Esophagus squamous epithelium (tissue), 5 donors: ENCODE results near the gene DHPS. TPM values are rescaled to one million over a fixed set of nuclear protein-coding genes. Genes with fewer than 3 reads are reported as not detected.

Experiments
- DNase-seq: peaks from one replicate; lab custom pipeline; 2025; lab: John Stamatoyannopoulos, UW
- H3K27ac ChIP-seq, 4 donors: fragments of 200-600 bp; sonication (generic); one replicate each; pipeline ENCODE4 v1.5.1; 2016 to 2019; ENCODE audit warnings: mild to moderate bottlenecking in 1 of 4
- H3K27me3 ChIP-seq, 4 donors: fragments of 200-600 bp; sonication (generic); 1 replicate in 3 of 4; 2 replicates in 1 of 4; pipeline versions ENCODE4 v1.5.1 to v1.6.0; 2017 to 2021; ENCODE audit warnings: antibody characterized with exemption in 1 of 4
- H3K36me3 ChIP-seq, 3 donors: fragments of 200-600 bp; sonication (generic); one replicate each; pipeline ENCODE4 v1.5.1; 2016 to 2019
- H3K4me1 ChIP-seq, 3 donors: fragments of 200-600 bp; sonication (generic); one replicate each; pipeline ENCODE4 v1.5.1; 2017 to 2019
- H3K4me3 ChIP-seq, 4 donors: fragments of 200-600 bp; sonication (generic); 1 replicate in 3 of 4; 2 replicates in 1 of 4; pipeline ENCODE4 v1.5.1; 2016 to 2019; ENCODE audit warnings: mild to moderate bottlenecking in 2 of 4, moderate library complexity in 1 of 4
- H3K9me3 ChIP-seq, 3 donors: fragments of 200-600 bp; sonication (generic); one replicate each; pipeline ENCODE4 v1.5.1; 2016 to 2019
- POLR2A ChIP-seq, 4 donors: fragments of 450-650 bp; IDR thresholded peaks; one replicate each; pipeline ENCODE4 v1.6.1; 2017; ENCODE audit warnings: antibody characterized with exemption in 4 of 4, mild to moderate bottlenecking in 4 of 4, moderate library complexity in 3 of 4
- WGBS, 2 donors: methylation state at CpG; one replicate each; pipeline ENCODE4 v1.1.5; 2018; 5-methylcytosine and 5-hydroxymethylcytosine counted together
- intact Hi-C: fragments of 100-400 bp; cut with DNase I; formaldehyde crosslinking; loops from one replicate; pipeline ENCODE4 v1.15.0; 2022
- total RNA-seq, 4 donors: library from RNA; depleted of rRNA; stranded (reverse); fragments of >200 nt; gene quantifications; one replicate each; pipeline ENCODE4 v1.1.0, GENCODE V29; 2016
- TF ChIP-seq, protein P1 (sequence below), 6 experiments: fragments of 450-650 bp in 4 of 6; fragments of 200-600 bp in 2 of 6; sonication (generic) in 2 of 6; IDR thresholded peaks; one replicate each; pipeline ENCODE4 v1.5.1; 2016 to 2019; ENCODE audit warnings: antibody characterized with exemption in 6 of 6, mild to moderate bottlenecking in 4 of 6, moderate library complexity in 4 of 6
- donor health status: DM: yes; HTN: yes; CAD: no.

Gene DHPS
- total RNA-seq: 10 to 100 TPM; 45.3 to 93.5 (median 51.5) TPM

GRCh38 chr19:12681074-12681987, at the start of gene DHPS:
DHPS (minus strand) TSS chr19:12681880; CDS start chr19:12681766, 114 bp downstream.
- Histone ChIP-seq H3K36me3 (peaks cover 20 to 40% (median 24%) of the 10 kb centered on the region in 3 donors), H3K4me3 (peak within 1 kb of the TSS; percentile 79 to 100 (median 93)), H3K9me3 (no peaks in the 10 kb centered on the region), H3K4me1 (peaks cover 0 to 28% (median 18%) of the 10 kb centered on the region in 3 donors), H3K27ac (peak within 1 kb of the TSS; percentile 96 to 99 (median 97)), H3K27me3 (no peaks in the 10 kb centered on the region)
- peak; percentile 66 for DNase-seq
- WGBS, 2 donors: 0 to 1% methylated on average over 26 to 39 of the region's 68 CpGs
- intact Hi-C loops: no loop called here
- TF ChIP-seq POLR2A (IDR thresholded peaks at IDR 0.05): peak in 2 of 4 donors; percentile 55 to 58
- TF ChIP-seq, protein P1, sequence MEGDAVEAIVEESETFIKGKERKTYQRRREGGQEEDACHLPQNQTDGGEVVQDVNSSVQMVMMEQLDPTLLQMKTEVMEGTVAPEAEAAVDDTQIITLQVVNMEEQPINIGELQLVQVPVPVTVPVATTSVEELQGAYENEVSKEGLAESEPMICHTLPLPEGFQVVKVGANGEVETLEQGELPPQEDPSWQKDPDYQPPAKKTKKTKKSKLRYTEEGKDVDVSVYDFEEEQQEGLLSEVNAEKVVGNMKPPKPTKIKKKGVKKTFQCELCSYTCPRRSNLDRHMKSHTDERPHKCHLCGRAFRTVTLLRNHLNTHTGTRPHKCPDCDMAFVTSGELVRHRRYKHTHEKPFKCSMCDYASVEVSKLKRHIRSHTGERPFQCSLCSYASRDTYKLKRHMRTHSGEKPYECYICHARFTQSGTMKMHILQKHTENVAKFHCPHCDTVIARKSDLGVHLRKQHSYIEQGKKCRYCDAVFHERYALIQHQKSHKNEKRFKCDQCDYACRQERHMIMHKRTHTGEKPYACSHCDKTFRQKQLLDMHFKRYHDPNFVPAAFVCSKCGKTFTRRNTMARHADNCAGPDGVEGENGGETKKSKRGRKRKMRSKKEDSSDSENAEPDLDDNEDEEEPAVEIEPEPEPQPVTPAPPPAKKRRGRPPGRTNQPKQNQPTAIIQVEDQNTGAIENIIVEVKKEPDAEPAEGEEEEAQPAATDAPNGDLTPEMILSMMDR (IDR thresholded peaks at IDR 0.05): peak in 2 of 6 experiments; percentile 9 to 16

DNA sequence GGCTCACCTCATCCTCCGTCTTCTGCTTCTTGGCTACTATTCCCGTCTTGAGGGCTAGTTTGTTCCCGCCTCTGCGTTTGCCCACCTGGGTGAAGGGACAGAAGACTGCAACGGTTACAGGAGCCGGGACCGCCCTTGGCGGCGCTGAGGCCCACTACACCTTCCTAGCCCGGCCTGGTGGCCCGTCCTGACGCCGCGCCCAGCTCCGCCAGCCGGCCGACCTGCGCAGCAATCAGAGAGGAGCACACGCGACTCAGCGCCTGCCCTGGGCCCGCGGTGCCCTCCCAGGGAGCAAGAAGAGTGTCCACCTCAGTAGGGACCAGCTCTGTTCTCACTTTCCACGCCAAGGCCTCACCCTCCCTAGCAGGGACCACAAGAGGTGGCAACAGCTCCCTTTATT, 49.7 kb upstream of the DHPS start:
- Histone ChIP-seq H3K4me1 (peaks cover 21 to 48% (median 31%) of the 10 kb centered on the region in 3 donors), H3K4me3 (no peak overlapping the region), H3K9me3 (no peaks in the 10 kb centered on the region), H3K27me3 (no peaks in the 10 kb centered on the region), H3K27ac (no peak overlapping the region), H3K36me3 (peaks cover 13 to 52% (median 25%) of the 10 kb centered on the region in 3 donors)
- intact Hi-C loops: no loop called here
- 78 to 83% methylated on average over 5 to 10 of the region's 24 CpGs for WGBS, 2 donors
- DNase-seq: no peak
- TF ChIP-seq, protein P1 (IDR thresholded peaks at IDR 0.05): no peak
- no peak for TF ChIP-seq POLR2A (IDR thresholded peaks at IDR 0.05)

- no peak overlapping the region for H3K4me3 ChIP-seq
- H3K27ac ChIP-seq: no peak overlapping the region
- H3K4me1 ChIP-seq: peaks cover 19 to 35% (median 28%) of the 10 kb centered on the region in 3 donors
- no peaks in the 10 kb centered on the region for H3K9me3 ChIP-seq
- no peak for TF ChIP-seq POLR2A (IDR thresholded peaks at IDR 0.05)
- TF ChIP-seq, protein P1 (IDR thresholded peaks at IDR 0.05): no peak
- intact Hi-C loops: no loop called here
- H3K27me3 ChIP-seq: no peaks in the 10 kb centered on the region
- 73 to 92% methylated on average over 3 of the region's 3 CpGs for WGBS, 2 donors
- no peak for DNase-seq
- H3K36me3 ChIP-seq: peaks cover 13 to 52% (median 25%) of the 10 kb centered on the region in 3 donors
These were observed 48.4 kb upstream of the DHPS start for GRCh38 chr19:12730064-12730463.

DNA sequence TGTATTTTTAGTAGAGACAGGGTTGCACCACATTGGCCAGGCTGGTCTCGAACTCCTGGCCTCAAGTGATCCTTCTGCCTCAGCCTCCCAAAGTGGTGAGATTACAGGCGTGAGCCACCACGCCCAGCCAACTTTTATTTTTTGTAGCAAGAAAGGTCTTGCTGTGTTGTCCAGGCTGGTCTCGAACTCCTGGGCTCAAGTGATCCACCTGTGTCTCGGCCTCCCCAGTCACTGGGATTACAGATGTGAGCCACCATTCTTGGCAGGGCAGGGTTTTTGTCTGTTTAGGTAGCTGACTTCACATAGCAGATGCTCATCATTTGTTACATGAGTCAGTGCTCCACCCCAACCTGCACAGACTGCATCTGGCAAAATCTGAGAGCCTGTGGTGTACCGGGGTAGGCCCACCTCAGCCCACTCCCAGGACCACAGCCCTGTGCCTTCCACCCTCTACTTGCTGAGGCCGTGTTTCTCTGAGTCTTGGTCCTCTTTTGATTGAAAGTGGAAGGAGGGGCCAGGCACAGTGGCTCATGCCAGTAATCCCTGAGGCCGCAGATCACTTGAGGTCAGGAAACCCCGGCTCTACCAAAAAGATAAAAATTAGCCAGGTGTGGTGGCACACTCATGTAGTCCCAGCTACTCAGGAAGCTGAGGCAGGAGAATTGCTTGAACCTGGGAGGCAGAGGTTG, 46.2 kb upstream of the DHPS start:
- H3K4me1 ChIP-seq: peaks cover 22 to 38% (median 22%) of the 10 kb centered on the region in 3 donors
- no peak overlapping the region for H3K27ac ChIP-seq
- H3K9me3 ChIP-seq: no peaks in the 10 kb centered on the region
- TF ChIP-seq POLR2A (IDR thresholded peaks at IDR 0.05): no peak
- TF ChIP-seq, protein P1 (IDR thresholded peaks at IDR 0.05): no peak
- 72 to 100% methylated on average over 5 to 6 of the region's 9 CpGs for WGBS, 2 donors
- H3K36me3 ChIP-seq: peaks cover 13 to 52% (median 25%) of the 10 kb centered on the region in 3 donors
- H3K4me3 ChIP-seq: no peak overlapping the region
- DNase-seq: no peak
- intact Hi-C loops: no loop called here
- H3K27me3 ChIP-seq: no peaks in the 10 kb centered on the region
